Astrocyte (in vitro differentiated cells and primary cell): ENCODE results near the gene IQGAP2. TPM values are rescaled to one million over a fixed set of nuclear protein-coding genes. Genes with fewer than 3 reads are reported as not detected.
A peak's percentile ranks its signal among the peaks of the same experiment; 100 is the strongest.

Source experiments
- DNase-seq: peaks from one replicate; pipeline ENCODE4 v3.0.0-alpha.2; 2010; ENCODE audit warnings: low read depth
- FAIRE-seq: peaks from 2 replicates; lab custom pipeline; 2011; peaks lifted over from hg19 to GRCh38; lab: Jason Lieb, UNC
- H2AFZ ChIP-seq: 2 replicates; pipeline ENCODE4 v1.6.0; 2012; ENCODE audit warnings: low read depth, low read length, inconsistent platforms
- H3K27ac ChIP-seq: 2 replicates; pipeline ENCODE4 v1.5.1; 2011; ENCODE audit warnings: low read depth, low read length, inconsistent platforms
- H3K27me3 ChIP-seq: 2 replicates; pipeline ENCODE4 v1.6.0; 2011; ENCODE audit warnings: low read length, inconsistent platforms; ENCODE audit not compliant: insufficient read depth
- H3K36me3 ChIP-seq: 2 replicates; pipeline ENCODE4 v1.5.1; 2011; ENCODE audit warnings: low read length, inconsistent platforms; ENCODE audit not compliant: insufficient read depth
- H3K4me1 ChIP-seq: 2 replicates; pipeline ENCODE4 v1.5.1; 2011; ENCODE audit warnings: low read length, inconsistent platforms; ENCODE audit not compliant: insufficient read depth
- H3K4me2 ChIP-seq: 2 replicates; pipeline ENCODE4 v1.6.0; 2012; ENCODE audit warnings: low read length, inconsistent platforms
- H3K4me3 ChIP-seq: 2 replicates; pipeline ENCODE4 v1.5.1; 2011; ENCODE audit warnings: low read depth, mild to moderate bottlenecking, low read length, inconsistent platforms; ENCODE audit not compliant: insufficient read depth
- H3K79me2 ChIP-seq: 2 replicates; pipeline ENCODE4 v1.6.0; 2012; ENCODE audit warnings: mild to moderate bottlenecking, low read length, inconsistent platforms; ENCODE audit not compliant: insufficient read depth
- H3K9ac ChIP-seq: 2 replicates; pipeline ENCODE4 v1.6.0; 2012; ENCODE audit warnings: mild to moderate bottlenecking, low read length, inconsistent platforms
- H3K9me3 ChIP-seq: 2 replicates; pipeline ENCODE4 v1.5.1; 2012; ENCODE audit warnings: low read depth, mild to moderate bottlenecking, low read length, inconsistent platforms; ENCODE audit not compliant: insufficient read depth
- H4K20me1 ChIP-seq: 2 replicates; pipeline ENCODE4 v1.6.0; 2012; ENCODE audit warnings: low read length, inconsistent platforms; ENCODE audit not compliant: insufficient read depth
- H3K27ac Mint-ChIP-seq: one replicate; pipeline ENCODE4 v1.8.0; 2021; ENCODE audit warnings: mild to moderate bottlenecking, mixed read lengths; ENCODE audit not compliant: unreplicated experiment
- H3K27me3 Mint-ChIP-seq: one replicate; pipeline ENCODE4 v1.8.0; 2021; ENCODE audit warnings: low read depth, mixed read lengths; ENCODE audit not compliant: unreplicated experiment
- H3K36me3 Mint-ChIP-seq: one replicate; pipeline ENCODE4 v1.8.0; 2021; ENCODE audit warnings: low read depth, mixed read lengths; ENCODE audit not compliant: unreplicated experiment
- H3K4me1 Mint-ChIP-seq: one replicate; pipeline ENCODE4 v1.8.0; 2021; ENCODE audit warnings: low read depth, mixed read lengths; ENCODE audit not compliant: unreplicated experiment
- H3K4me3 Mint-ChIP-seq: one replicate; pipeline ENCODE4 v1.8.0; 2021; ENCODE audit warnings: mild to moderate bottlenecking, moderate library complexity, mixed read lengths; ENCODE audit not compliant: unreplicated experiment
- H3K9me3 Mint-ChIP-seq: one replicate; pipeline ENCODE4 v1.8.0; 2021; ENCODE audit warnings: mild to moderate bottlenecking, mixed read lengths; ENCODE audit not compliant: unreplicated experiment
- CTCF ChIP-seq: IDR thresholded peaks from 2 replicates; pipeline ENCODE4 v1.5.1; 2011; ENCODE audit warnings: low read depth, mild to moderate bottlenecking, inconsistent platforms, low read length, moderate library complexity; ENCODE audit not compliant: insufficient read depth
- EZH2 ChIP-seq: IDR thresholded peaks from 2 replicates; pipeline ENCODE4 v1.6.1; 2012; ENCODE audit warnings: mild to moderate bottlenecking, low read length, inconsistent platforms; ENCODE audit not compliant: insufficient read depth
- total RNA-seq: library from RNA; stranded (reverse); gene quantifications from 2 replicates; pipeline ENCODE4 v1.2.1, GENCODE V29; 2021

The IQGAP2 gene
- total RNA-seq, 1 donor from 2014 or later, result 2.9 TPM

GRCh38 chr5:76622973-76623596 is 220.0 kb downstream of the IQGAP2 start, which contains the start of gene F2RL2:
TSS of gene F2RL2 (minus strand) at chr5:76623403. CDS start at chr5:76623230, 173 bp downstream.
- Histone ChIP-seq H3K9me3 (no peaks in the 10 kb centered on the region), H3K4me1 (peaks cover 6% of the 10 kb centered on the region), H4K20me1 (no peaks in the 10 kb centered on the region), H3K4me2 (peak within 1 kb of the TSS; percentile 85), H3K4me3 (peak within 1 kb of the TSS; percentile 67), H2AFZ (peak within 1 kb of the TSS; percentile 87), H3K36me3 (no peaks in the 10 kb centered on the region), H3K27ac (peak within 1 kb of the TSS; percentile 75), H3K9ac (peak within 1 kb of the TSS; percentile 79), H3K27me3 (no peaks in the 10 kb centered on the region), H3K79me2 (peaks cover 9% of the 10 kb centered on the region)
- TF ChIP-seq EZH2 (no peak), CTCF (no peak)
- Mint-ChIP-seq H3K9me3 (peaks cover under 1% of the 10 kb centered on the region), H3K4me3 (peak within 1 kb of the TSS; percentile 83), H3K27me3 (no peaks in the 10 kb centered on the region), H3K36me3 (no peaks in the 10 kb centered on the region), H3K27ac (peak within 1 kb of the TSS; percentile 53), H3K4me1 (peaks cover 12% of the 10 kb centered on the region)
- DNase-seq (peak; percentile 88), FAIRE-seq (peak; percentile 96)

GRCh38 chr5:76625087-76625815 is 222.2 kb downstream of the IQGAP2 start:
- Histone ChIP-seq H4K20me1 (no peaks in the 10 kb centered on the region), H3K36me3 (no peaks in the 10 kb centered on the region), H3K4me2 (no peak overlapping the region), H3K4me3 (no peak overlapping the region), H2AFZ (no peak overlapping the region), H3K27me3 (no peaks in the 10 kb centered on the region), H3K4me1 (peaks cover 3% of the 10 kb centered on the region), H3K27ac (no peak overlapping the region), H3K9me3 (no peaks in the 10 kb centered on the region), H3K9ac (no peak overlapping the region), H3K79me2 (peaks cover 9% of the 10 kb centered on the region)
- Mint-ChIP-seq H3K27ac (peak overlapping the region; percentile 11), H3K4me1 (peaks cover 11% of the 10 kb centered on the region), H3K36me3 (no peaks in the 10 kb centered on the region), H3K27me3 (no peaks in the 10 kb centered on the region), H3K4me3 (no peak overlapping the region), H3K9me3 (no peaks in the 10 kb centered on the region)
- DNase-seq, result no peak
- TF ChIP-seq EZH2 (no peak), CTCF (no peak)
- FAIRE-seq, result no peak

GRCh38 chr5:76626738-76627137 is 223.7 kb downstream of the IQGAP2 start:
- Histone ChIP-seq H2AFZ (no peak overlapping the region), H3K4me1 (no peaks in the 10 kb centered on the region), H3K27ac (no peak overlapping the region), H3K27me3 (no peaks in the 10 kb centered on the region), H3K36me3 (no peaks in the 10 kb centered on the region), H3K4me3 (no peak overlapping the region), H3K79me2 (peaks cover 5% of the 10 kb centered on the region), H4K20me1 (no peaks in the 10 kb centered on the region), H3K9me3 (no peaks in the 10 kb centered on the region), H3K9ac (no peak overlapping the region), H3K4me2 (no peak overlapping the region)
- TF ChIP-seq CTCF, result no peak
- TF ChIP-seq EZH2, result no peak
- Mint-ChIP-seq H3K27me3 (no peaks in the 10 kb centered on the region), H3K4me3 (no peak overlapping the region), H3K27ac (no peak overlapping the region), H3K4me1 (peaks cover 11% of the 10 kb centered on the region), H3K9me3 (no peaks in the 10 kb centered on the region), H3K36me3 (no peaks in the 10 kb centered on the region)
- FAIRE-seq, result no peak
- DNase-seq, result no peak
